Measurements from ENCODE around the gene RXRB.

RXRB gene

DNA sequence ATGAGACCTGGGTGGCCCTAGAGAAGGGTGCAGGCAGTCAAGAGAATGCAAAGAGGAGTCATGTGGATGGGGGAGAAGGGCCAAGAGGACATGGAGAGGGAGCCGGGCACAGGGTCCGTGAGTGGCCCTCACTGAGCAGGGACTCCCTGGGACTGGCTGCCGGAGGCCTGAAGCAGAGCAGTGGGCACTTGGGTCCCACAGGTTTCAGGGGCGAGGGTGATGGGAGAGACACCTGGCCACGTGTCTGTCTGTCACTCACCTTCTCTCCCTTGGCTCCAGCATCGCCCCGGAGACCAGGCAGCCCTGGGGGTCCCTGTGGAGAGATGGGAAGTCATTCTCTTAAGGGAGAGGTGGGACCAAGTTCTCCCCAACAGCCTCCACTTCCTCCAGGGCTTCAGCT lies 33.7 kb downstream of the RXRB start:
- Histone ChIP-seq H3K36me3 (ENCODE audit: insufficient read depth, low read length) (no peaks in the 10 kb centered on the region), H3K9me2 (replicated peaks; ENCODE audit: low read depth, low read length) (no peaks in the 10 kb centered on the region), H3K27me3 (ENCODE audit: insufficient read depth, low read length, poor library complexity, severe bottlenecking) (no peaks in the 10 kb centered on the region), H3K79me2 (ENCODE audit: insufficient read depth, low read length) (no peaks in the 10 kb centered on the region), H3K4me2 (ENCODE audit: low read depth, low read length, poor library complexity, severe bottlenecking) (no peak overlapping the region), H3K9ac (ENCODE audit: low read depth, low read length, poor library complexity, severe bottlenecking) (no peak overlapping the region), H4K20me1 (ENCODE audit: insufficient read depth, low read length, poor library complexity, severe bottlenecking) (no peaks in the 10 kb centered on the region), H3K4me3 (ENCODE audit: low read length, poor library complexity, severe bottlenecking) (no peak overlapping the region), H3F3A (ENCODE audit: low read depth) (no peaks in the 10 kb centered on the region), H2AFZ (ENCODE audit: low read length) (no peak overlapping the region), H3K4me1 (ENCODE audit: insufficient read depth, low read length, poor library complexity, severe bottlenecking) (peaks cover 2% of the 10 kb centered on the region), H3K9me3 (ENCODE audit: insufficient read depth, low read depth, low read length) (no peaks in the 10 kb centered on the region)
- TF ChIP-seq, protein P1, sequence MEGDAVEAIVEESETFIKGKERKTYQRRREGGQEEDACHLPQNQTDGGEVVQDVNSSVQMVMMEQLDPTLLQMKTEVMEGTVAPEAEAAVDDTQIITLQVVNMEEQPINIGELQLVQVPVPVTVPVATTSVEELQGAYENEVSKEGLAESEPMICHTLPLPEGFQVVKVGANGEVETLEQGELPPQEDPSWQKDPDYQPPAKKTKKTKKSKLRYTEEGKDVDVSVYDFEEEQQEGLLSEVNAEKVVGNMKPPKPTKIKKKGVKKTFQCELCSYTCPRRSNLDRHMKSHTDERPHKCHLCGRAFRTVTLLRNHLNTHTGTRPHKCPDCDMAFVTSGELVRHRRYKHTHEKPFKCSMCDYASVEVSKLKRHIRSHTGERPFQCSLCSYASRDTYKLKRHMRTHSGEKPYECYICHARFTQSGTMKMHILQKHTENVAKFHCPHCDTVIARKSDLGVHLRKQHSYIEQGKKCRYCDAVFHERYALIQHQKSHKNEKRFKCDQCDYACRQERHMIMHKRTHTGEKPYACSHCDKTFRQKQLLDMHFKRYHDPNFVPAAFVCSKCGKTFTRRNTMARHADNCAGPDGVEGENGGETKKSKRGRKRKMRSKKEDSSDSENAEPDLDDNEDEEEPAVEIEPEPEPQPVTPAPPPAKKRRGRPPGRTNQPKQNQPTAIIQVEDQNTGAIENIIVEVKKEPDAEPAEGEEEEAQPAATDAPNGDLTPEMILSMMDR (conservative IDR thresholded peaks at IDR 0.05; ENCODE audit: low read length) = no peak
- no peak for TF ChIP-seq EZH2phosphoT487 (IDR thresholded peaks at IDR 0.05; ENCODE audit: borderline replicate concordance)

- Histone ChIP-seq H3K9me2 (replicated peaks; ENCODE audit: low read depth, low read length) (no peaks in the 10 kb centered on the region), H2AFZ (ENCODE audit: low read length) (no peak overlapping the region), H3K9me3 (ENCODE audit: insufficient read depth, low read depth, low read length) (no peaks in the 10 kb centered on the region), H3K36me3 (ENCODE audit: insufficient read depth, low read length) (no peaks in the 10 kb centered on the region), H3K4me3 (ENCODE audit: low read length, poor library complexity, severe bottlenecking) (no peak overlapping the region), H4K20me1 (ENCODE audit: insufficient read depth, low read length, poor library complexity, severe bottlenecking) (no peaks in the 10 kb centered on the region), H3K9ac (ENCODE audit: low read depth, low read length, poor library complexity, severe bottlenecking) (no peak overlapping the region), H3K4me2 (ENCODE audit: low read depth, low read length, poor library complexity, severe bottlenecking) (no peak overlapping the region), H3K79me2 (ENCODE audit: insufficient read depth, low read length) (no peaks in the 10 kb centered on the region), H3K4me1 (ENCODE audit: insufficient read depth, low read length, poor library complexity, severe bottlenecking) (peaks cover 6% of the 10 kb centered on the region), H3F3A (ENCODE audit: low read depth) (no peaks in the 10 kb centered on the region), H3K27me3 (ENCODE audit: insufficient read depth, low read length, poor library complexity, severe bottlenecking) (no peaks in the 10 kb centered on the region)
- no peak for TF ChIP-seq EZH2phosphoT487 (IDR thresholded peaks at IDR 0.05; ENCODE audit: borderline replicate concordance)
- TF ChIP-seq, protein P1 (conservative IDR thresholded peaks at IDR 0.05; ENCODE audit: low read length) = no peak
Observed at GRCh38 chr6:33166363-33166762, 34.1 kb downstream of the RXRB start.

DNA sequence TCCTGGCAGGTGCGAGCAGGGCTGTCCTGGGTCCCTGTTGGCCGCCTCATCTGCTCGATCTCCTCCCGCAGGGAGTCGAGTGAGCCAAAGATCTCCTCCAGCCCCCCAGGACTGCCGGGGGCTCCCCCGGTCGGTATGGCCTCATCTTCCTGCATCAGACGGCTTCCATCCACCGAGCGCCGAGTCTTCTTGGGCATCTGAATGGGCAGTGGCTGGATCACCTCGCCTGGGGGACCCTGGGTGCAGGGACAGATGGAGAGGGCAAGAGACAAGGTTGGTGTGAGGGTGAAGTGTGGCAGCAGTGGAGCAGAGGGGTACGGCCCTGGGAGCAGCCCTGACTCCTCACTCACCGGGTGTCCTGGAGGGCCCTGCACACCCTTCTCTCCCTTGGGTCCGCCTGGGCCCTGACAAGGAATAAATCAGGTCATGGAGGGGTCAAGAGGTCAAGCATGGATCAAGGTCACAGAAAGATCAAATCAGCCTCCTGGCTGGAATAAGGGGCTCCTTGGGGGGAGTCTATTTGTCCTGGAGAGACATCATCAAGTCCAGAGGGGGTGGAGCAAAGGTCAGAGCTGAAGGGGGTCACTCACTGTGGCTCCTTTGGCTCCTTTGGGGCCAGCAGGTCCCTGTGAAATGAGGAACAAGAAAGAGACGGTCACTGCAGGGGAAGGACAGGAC lies 34.7 kb downstream of the RXRB start:
- Histone ChIP-seq H3K27me3 (ENCODE audit: insufficient read depth, low read length, poor library complexity, severe bottlenecking) (no peaks in the 10 kb centered on the region), H3K9me2 (replicated peaks; ENCODE audit: low read depth, low read length) (no peaks in the 10 kb centered on the region), H3K36me3 (ENCODE audit: insufficient read depth, low read length) (no peaks in the 10 kb centered on the region), H3K4me1 (ENCODE audit: insufficient read depth, low read length, poor library complexity, severe bottlenecking) (peaks cover 12% of the 10 kb centered on the region), H4K20me1 (ENCODE audit: insufficient read depth, low read length, poor library complexity, severe bottlenecking) (no peaks in the 10 kb centered on the region), H3K9me3 (ENCODE audit: insufficient read depth, low read depth, low read length) (no peaks in the 10 kb centered on the region), H3K79me2 (ENCODE audit: insufficient read depth, low read length) (no peaks in the 10 kb centered on the region), H3F3A (ENCODE audit: low read depth) (no peaks in the 10 kb centered on the region), H3K4me2 (ENCODE audit: low read depth, low read length, poor library complexity, severe bottlenecking) (no peak overlapping the region), H3K4me3 (ENCODE audit: low read length, poor library complexity, severe bottlenecking) (no peak overlapping the region), H2AFZ (ENCODE audit: low read length) (no peak overlapping the region), H3K9ac (ENCODE audit: low read depth, low read length, poor library complexity, severe bottlenecking) (no peak overlapping the region)
- no peak for TF ChIP-seq EZH2phosphoT487 (IDR thresholded peaks at IDR 0.05; ENCODE audit: borderline replicate concordance)
- TF ChIP-seq, protein P1 (conservative IDR thresholded peaks at IDR 0.05; ENCODE audit: low read length) = no peak
